Measurements from ENCODE around the gene AP2A1.

AP2A1 gene

DNA sequence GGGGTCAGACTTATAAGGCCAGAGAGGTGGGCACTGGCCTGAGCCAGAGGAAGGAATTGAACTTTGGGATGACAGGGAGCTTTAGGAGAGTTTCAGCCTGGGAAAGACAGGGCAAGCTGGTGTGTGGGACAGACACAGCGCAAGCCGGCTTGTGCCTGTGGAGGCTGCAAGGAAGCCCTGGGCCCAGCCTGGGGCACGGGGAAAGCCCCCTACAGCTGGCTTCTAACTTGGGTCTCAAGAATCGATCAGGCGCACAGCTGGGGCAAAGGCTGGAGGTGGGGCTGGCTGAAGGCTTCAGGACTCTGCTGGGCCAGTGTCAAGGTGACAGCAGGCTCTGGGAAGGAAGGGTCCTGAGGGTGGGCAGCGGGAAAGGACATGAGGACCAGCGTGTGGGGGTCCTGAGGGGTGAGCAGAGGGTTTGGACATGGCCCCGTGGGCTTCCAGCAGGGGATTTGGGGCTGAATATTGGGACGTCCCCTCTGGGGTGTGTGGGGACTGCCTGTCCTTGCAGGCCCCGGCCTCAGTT lies 87.1 kb downstream of the AP2A1 start:
- DNase-seq (ENCODE audit: extremely low read depth, low read depth) = no peak
- no peak overlapping the region for H3K4me3 ChIP-seq (replicated peaks; ENCODE audit: low read depth, low read length)
- TF ChIP-seq, protein P1, sequence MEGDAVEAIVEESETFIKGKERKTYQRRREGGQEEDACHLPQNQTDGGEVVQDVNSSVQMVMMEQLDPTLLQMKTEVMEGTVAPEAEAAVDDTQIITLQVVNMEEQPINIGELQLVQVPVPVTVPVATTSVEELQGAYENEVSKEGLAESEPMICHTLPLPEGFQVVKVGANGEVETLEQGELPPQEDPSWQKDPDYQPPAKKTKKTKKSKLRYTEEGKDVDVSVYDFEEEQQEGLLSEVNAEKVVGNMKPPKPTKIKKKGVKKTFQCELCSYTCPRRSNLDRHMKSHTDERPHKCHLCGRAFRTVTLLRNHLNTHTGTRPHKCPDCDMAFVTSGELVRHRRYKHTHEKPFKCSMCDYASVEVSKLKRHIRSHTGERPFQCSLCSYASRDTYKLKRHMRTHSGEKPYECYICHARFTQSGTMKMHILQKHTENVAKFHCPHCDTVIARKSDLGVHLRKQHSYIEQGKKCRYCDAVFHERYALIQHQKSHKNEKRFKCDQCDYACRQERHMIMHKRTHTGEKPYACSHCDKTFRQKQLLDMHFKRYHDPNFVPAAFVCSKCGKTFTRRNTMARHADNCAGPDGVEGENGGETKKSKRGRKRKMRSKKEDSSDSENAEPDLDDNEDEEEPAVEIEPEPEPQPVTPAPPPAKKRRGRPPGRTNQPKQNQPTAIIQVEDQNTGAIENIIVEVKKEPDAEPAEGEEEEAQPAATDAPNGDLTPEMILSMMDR (IDR thresholded peaks at IDR 0.05; ENCODE audit: low read depth, low read length, missing control alignments) = no peak

DNA sequence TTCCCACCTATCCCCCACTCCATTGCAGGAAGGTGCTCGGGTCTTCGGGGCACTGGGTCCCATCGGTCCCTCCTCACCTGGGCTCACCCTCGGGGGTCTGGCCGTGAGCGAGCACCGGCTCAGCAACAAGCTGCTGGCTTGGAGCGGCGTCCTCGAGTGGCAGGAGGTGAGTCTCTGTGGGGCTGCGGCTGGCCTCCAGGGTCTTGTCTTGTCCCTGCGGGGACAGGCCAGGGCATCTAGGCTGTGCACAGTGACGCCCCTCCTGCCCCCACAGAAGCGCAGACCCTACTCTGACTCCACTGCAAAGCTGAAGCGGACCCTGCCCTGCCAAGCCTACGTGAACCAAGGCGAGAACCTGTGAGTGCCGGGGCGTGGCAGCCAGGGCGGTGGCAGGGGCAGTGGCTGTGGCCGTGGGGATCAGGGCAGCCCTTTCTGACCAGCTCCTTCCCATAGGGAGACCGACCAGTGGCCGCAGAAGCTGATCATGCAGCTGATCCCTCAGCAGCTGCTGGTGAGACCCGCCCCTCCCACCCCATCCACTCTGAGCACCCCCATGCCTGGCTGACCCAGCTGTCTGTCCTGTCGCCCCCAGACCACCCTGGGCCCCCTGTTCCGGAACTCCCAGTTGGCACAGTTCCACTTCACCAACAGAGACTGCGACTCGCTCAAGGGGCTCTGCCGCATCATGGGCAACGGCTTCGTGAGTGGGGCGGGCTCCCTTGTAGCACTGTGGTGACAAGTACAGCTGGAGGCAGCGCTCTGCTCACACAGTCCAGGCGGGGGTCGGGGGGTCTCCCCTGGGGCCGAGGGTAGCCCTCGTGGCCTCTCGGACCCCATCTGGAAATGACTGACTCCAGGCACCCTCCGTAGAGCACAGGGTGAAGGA lies 87.8 kb downstream of the AP2A1 start:
- no peak for DNase-seq (ENCODE audit: extremely low read depth, low read depth)
- TF ChIP-seq, protein P1 (IDR thresholded peaks at IDR 0.05; ENCODE audit: low read depth, low read length, missing control alignments) = no peak
- H3K4me3 ChIP-seq (replicated peaks; ENCODE audit: low read depth, low read length) = no peak overlapping the region

DNA sequence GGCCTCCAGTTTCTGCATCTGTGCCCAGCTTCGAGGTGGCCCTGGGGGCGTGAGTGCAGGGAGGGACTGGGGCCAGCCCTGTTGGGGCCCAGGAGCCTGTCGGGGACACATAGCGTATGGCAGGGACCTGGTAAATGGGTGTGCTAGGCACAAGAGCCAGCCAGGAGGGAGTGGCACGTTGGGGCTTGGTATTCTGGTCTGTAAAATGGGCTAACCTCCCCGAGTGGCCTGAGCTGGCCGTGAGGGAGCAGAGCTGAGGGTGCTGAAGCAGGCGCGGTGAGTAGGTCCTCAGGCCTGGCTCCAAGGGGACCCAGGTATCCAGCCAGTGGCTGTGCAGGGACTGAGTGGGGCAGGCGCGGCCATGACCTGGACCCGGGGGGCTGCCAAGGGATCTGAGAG lies 88.5 kb downstream of the AP2A1 start:
- no peak overlapping the region for H3K4me3 ChIP-seq (replicated peaks; ENCODE audit: low read depth, low read length)
- TF ChIP-seq, protein P1 (IDR thresholded peaks at IDR 0.05; ENCODE audit: low read depth, low read length, missing control alignments) = no peak
- no peak for DNase-seq (ENCODE audit: extremely low read depth, low read depth)

DNA sequence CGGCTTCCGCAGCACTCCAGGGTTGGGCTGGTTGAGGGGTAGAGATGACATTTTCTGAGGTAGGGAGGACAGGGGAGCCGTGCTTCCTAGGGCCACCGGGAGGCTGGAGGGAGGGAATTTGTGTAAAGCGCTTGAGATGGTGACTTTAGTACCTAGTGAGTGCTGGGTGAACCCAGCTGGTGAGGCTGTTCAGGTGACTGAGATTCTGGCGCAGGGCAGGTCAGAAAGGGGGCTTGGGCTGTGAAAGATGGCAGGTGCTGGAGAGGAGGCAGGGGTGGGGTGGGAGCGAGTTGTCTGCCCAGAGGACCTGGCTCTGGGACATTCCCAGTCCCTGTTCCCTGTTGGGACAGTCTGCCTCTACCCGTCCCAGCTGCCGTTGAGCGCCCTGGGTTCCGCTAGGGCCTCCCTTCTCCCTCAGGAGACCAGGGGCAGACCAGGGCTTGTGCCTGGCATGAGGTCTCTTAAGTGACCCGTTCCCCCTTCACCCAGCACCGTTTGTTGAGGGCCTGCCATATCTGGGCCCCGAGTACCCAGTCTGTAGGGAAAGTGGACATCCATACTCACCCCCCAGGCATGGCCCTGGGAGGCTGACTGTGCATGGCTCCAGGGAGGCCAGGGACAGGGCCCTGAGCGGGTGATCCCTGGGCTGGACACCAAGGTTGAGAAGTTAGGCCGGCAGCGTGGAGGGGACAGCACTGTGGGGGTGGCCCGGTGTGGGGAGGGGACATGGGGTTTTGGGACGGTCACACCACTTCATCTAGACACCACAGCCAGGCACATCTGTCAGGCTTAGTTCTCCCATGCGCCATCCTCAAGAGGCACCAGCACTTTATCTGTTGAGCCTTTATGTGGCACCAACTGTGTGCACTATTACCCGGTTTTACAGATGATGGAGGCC lies 89.1 kb downstream of the AP2A1 start:
- DNase-seq (ENCODE audit: extremely low read depth, low read depth) = no peak
- no peak overlapping the region for H3K4me3 ChIP-seq (replicated peaks; ENCODE audit: low read depth, low read length)
- TF ChIP-seq, protein P1 (IDR thresholded peaks at IDR 0.05; ENCODE audit: low read depth, low read length, missing control alignments) = no peak

DNA sequence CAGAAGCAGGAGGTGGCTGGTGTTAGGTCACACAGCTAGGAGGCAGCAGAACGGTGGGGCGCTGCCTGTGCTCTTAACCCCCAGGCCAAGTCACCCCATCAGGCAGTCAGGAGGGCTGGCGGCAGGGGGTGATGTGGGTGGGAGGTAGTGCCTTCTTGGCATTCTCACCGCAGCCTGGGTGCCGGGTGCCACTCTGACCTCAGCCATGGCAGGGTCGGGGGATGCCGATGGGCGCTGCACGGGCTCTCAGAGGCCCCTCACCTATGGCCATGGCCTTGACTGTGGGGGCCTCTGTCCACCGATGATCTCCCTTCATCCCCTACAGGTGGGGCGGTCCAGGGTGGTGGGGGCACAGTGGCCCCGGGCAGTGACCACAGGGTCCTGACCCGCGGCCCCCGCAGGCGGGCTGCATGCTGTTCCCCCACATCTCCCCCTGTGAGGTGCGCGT lies 89.8 kb downstream of the AP2A1 start:
- no peak overlapping the region for H3K4me3 ChIP-seq (replicated peaks; ENCODE audit: low read depth, low read length)
- TF ChIP-seq, protein P1 (IDR thresholded peaks at IDR 0.05; ENCODE audit: low read depth, low read length, missing control alignments) = no peak
- no peak for DNase-seq (ENCODE audit: extremely low read depth, low read depth)

All from HFF-Myc (cell line).